Measurements from ENCODE around the gene PTPN23.

Gene PTPN23

DNA sequence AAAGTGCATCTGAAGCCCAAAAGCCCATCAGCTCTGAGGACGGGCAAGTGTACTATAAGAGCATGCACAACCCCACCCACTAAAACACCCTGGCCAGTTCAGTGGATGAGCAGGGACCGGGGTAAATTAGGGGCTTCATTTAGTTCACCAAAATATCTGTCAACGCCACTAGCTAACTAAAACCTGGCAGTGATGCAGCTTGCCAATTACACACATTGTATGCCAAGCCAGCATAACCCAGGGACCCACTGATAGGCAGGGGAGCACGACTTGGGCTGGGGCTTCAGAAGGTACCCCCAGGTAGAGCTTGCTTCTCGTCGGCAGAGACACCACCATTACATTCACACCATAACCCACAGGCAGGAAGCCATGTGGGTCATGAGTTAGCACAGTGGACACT lies 47.0 kb downstream of the PTPN23 start:
- no peak for TF ChIP-seq GATA3 (IDR thresholded peaks at IDR 0.05; ENCODE audit: low read depth, low read length)
- TF ChIP-seq GATA2 (IDR thresholded peaks at IDR 0.05; ENCODE audit: low read depth, low read length), result no peak

GRCh38 chr3:47428662-47429061 lies 47.8 kb downstream of the PTPN23 start:
- TF ChIP-seq GATA2 (IDR thresholded peaks at IDR 0.05; ENCODE audit: low read depth, low read length) (no peak), GATA3 (IDR thresholded peaks at IDR 0.05; ENCODE audit: low read depth, low read length) (no peak)

DNA sequence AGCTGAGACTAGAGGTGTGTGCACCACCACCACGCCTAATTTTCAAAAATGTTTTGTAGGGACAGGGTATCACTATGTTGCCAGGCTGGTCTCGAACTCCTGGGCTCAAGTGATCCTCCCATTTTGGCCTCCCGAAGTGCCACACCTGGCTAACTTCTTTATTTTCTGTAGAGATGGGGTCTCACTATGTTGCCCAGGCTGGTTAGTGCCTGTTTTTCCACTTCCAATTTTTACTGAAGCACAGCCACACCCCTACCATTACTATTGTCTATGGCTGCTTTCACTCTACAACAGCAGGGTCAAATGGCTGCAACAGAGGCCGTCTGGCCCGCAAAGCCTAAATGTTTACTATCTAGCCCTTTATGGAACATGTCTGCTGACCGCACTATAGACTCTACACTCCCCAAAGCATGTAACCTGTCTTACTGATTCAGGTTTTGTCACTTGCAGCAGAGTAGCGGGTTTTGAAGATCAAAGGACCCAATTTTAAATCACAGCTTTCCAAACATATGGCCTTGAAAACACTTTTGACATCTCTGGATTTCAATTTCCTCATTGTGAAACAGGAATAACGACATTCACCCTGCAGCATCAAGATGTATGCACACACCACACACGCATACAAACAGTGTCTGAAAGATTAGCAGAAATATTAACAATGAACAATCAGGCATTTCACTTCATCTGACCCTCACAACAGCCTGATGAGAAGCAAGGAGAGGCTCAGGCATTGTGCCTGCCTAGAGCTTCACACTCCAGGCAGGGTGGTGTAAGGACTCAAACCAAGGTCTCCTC lies 48.9 kb downstream of the PTPN23 start:
- no peak for TF ChIP-seq GATA2 (IDR thresholded peaks at IDR 0.05; ENCODE audit: low read depth, low read length)
- no peak for TF ChIP-seq GATA3 (IDR thresholded peaks at IDR 0.05; ENCODE audit: low read depth, low read length)

DNA sequence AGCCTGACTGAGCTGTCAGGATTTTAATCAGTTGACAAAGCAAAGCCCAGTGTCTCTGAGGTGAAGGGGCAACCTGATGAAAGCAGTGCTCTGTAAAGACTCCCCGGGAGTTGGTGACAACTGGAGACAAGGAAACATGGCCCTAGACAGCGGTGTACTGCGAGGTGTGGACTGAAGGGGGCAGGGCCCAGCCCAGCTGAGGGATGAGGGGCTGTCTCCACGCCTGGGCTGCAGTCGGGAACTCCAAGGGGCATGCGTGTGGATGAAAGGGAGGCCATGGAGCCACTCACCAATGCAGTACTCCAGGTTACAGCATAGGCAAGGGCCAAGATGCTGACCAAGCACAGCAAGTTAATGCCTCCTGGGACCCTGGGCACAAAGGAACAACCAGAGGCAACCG lies 49.8 kb downstream of the PTPN23 start:
- TF ChIP-seq GATA3 (IDR thresholded peaks at IDR 0.05; ENCODE audit: low read depth, low read length) (no peak), GATA2 (IDR thresholded peaks at IDR 0.05; ENCODE audit: low read depth, low read length) (no peak)

DNA sequence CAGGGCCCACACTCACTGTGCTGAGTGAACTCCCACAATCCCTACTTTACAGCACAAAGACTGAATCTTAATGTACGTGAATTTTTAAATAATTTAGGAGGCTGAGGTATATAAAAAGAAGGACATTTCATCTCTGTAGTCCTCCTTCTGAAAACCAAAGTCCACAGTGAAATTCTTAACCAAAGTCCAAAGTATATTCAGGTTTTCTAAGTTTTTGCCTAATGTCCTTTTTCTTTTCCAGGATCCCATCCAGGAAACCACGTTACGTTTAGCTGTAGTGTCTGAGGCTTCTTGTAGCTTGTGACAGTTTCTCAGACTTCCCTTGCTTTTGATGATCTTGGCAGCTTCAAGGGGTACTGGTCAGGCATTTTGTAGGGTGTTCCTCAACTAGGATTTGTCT lies 50.4 kb downstream of the PTPN23 start:
- TF ChIP-seq GATA3 (IDR thresholded peaks at IDR 0.05; ENCODE audit: low read depth, low read length) (no peak), GATA2 (IDR thresholded peaks at IDR 0.05; ENCODE audit: low read depth, low read length) (no peak)

- no peak for TF ChIP-seq GATA2 (IDR thresholded peaks at IDR 0.05; ENCODE audit: low read depth, low read length)
- no peak for TF ChIP-seq GATA3 (IDR thresholded peaks at IDR 0.05; ENCODE audit: low read depth, low read length)
Observed at GRCh38 chr3:47432673-47433072, 51.9 kb downstream of the PTPN23 start.

GRCh38 chr3:47433796-47434195 lies 53.0 kb downstream of the PTPN23 start:
- no peak for TF ChIP-seq GATA3 (IDR thresholded peaks at IDR 0.05; ENCODE audit: low read depth, low read length)
- no peak for TF ChIP-seq GATA2 (IDR thresholded peaks at IDR 0.05; ENCODE audit: low read depth, low read length)

DNA sequence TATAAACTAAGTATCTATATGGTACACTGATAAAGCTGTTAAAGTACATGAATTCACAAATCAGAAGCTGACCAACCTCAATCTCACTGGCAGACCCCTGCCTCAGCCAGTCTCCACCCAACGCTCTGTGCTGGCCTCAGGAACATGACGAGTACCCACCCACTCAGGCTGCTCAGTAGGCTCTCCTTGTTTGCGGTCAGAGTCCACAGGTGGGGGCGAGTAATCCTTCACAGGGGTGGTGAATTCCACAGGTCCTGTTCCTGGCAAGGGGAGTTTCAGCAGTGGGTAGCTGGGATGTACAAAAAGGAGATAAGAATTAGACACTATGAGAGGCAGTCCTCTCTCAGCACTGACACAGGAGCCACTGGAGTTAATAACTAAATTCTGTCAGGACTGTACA lies 54.0 kb downstream of the PTPN23 start:
- no peak for TF ChIP-seq GATA2 (IDR thresholded peaks at IDR 0.05; ENCODE audit: low read depth, low read length)
- TF ChIP-seq GATA3 (IDR thresholded peaks at IDR 0.05; ENCODE audit: low read depth, low read length), result no peak

GRCh38 chr3:47436180-47436579 lies 55.4 kb downstream of the PTPN23 start:
- TF ChIP-seq GATA2 (IDR thresholded peaks at IDR 0.05; ENCODE audit: low read depth, low read length), result no peak
- TF ChIP-seq GATA3 (IDR thresholded peaks at IDR 0.05; ENCODE audit: low read depth, low read length), result no peak

DNA sequence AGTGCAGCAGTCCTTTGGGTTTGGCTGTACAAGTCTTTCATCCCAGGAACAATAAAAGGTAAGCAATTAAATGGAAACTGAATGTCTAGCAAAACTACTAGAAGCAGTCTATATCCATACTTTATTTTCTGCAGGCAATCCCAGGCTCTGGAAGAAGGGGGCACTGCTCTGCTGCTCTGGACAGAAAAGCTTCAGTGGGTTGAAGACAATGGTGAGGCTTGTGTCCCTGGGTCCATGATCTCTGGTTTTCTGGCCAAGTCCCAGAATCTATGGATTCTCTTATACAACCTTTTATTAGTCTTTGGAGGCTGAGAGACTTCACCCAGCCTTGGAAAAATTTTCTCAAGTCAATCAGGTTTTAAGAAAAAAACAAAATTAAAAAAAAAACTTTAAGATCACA lies 59.3 kb downstream of the PTPN23 start:
- TF ChIP-seq GATA2 (IDR thresholded peaks at IDR 0.05; ENCODE audit: low read depth, low read length) (no peak), GATA3 (IDR thresholded peaks at IDR 0.05; ENCODE audit: low read depth, low read length) (no peak)

- TF ChIP-seq GATA3 (IDR thresholded peaks at IDR 0.05; ENCODE audit: low read depth, low read length) (no peak), GATA2 (IDR thresholded peaks at IDR 0.05; ENCODE audit: low read depth, low read length) (no peak)
Observed at GRCh38 chr3:47441796-47442551, 61.2 kb downstream of the PTPN23 start.

GRCh38 chr3:47443611-47443995 lies 62.8 kb downstream of the PTPN23 start:
- TF ChIP-seq GATA2 (IDR thresholded peaks at IDR 0.05; ENCODE audit: low read depth, low read length) (no peak), GATA3 (IDR thresholded peaks at IDR 0.05; ENCODE audit: low read depth, low read length) (no peak)

DNA sequence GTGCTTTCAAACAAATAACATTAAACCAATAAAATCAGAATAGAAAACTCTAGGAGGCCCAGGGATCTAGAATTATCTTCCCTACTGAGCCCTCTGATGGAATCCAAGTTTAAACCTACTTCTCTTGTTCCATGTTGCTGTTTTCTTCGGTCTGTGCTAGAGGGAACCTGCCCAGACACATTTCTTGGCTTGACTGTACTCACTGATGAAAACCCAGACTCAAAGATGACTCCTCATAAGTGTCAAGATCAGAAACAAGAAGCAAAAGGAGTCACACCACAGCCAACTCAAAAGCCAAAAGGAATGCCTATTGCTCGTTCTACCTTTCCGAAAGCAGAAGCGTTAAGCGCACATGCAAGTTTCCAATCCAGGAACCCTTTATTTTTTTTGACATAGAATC lies 63.3 kb downstream of the PTPN23 start:
- no peak for TF ChIP-seq GATA3 (IDR thresholded peaks at IDR 0.05; ENCODE audit: low read depth, low read length)
- no peak for TF ChIP-seq GATA2 (IDR thresholded peaks at IDR 0.05; ENCODE audit: low read depth, low read length)

GRCh38 chr3:47452453-47453215 lies 71.8 kb downstream of the PTPN23 start:
- TF ChIP-seq GATA3 (IDR thresholded peaks at IDR 0.05; ENCODE audit: low read depth, low read length) (no peak), GATA2 (IDR thresholded peaks at IDR 0.05; ENCODE audit: low read depth, low read length) (no peak)
